Nephron (organoid): ENCODE data around the gene CEND1.

Experiments
- H3K27ac Mint-ChIP-seq, 3 experiments: 2 replicates each; pipeline ENCODE4 v1.8.0; 2020; ENCODE audit warnings: mixed read lengths in 3 of 3, mild to moderate bottlenecking in 2 of 3, moderate library complexity in 1 of 3
- H3K27me3 Mint-ChIP-seq: 2 replicates; pipeline ENCODE4 v1.8.0; 2021; ENCODE audit warnings: low read depth, mild to moderate bottlenecking, moderate library complexity, mixed read lengths
- H3K36me3 Mint-ChIP-seq: 2 replicates; pipeline ENCODE4 v1.8.0; 2020; ENCODE audit warnings: low read depth, mixed read lengths
- H3K4me1 Mint-ChIP-seq: 2 replicates; pipeline ENCODE4 v1.8.0; 2020; ENCODE audit warnings: mixed read lengths
- H3K4me3 Mint-ChIP-seq, 3 experiments: 2 replicates each; pipeline ENCODE4 v1.8.0; 2020; ENCODE audit warnings: mild to moderate bottlenecking in 3 of 3, mixed read lengths in 3 of 3, moderate library complexity in 2 of 3
- H3K9me3 Mint-ChIP-seq: 2 replicates; pipeline ENCODE4 v1.8.0; 2020; ENCODE audit warnings: mixed read lengths
- TF ChIP-seq, protein P1 (sequence below), 3 experiments: fragments of 200-600 bp; sonication (generic); IDR thresholded peaks; one replicate each; pipeline ENCODE4 v1.5.0; 2021; ENCODE audit warnings: antibody characterized with exemption in 3 of 3; ENCODE audit not compliant: unreplicated experiment in 3 of 3

Gene CEND1

DNA sequence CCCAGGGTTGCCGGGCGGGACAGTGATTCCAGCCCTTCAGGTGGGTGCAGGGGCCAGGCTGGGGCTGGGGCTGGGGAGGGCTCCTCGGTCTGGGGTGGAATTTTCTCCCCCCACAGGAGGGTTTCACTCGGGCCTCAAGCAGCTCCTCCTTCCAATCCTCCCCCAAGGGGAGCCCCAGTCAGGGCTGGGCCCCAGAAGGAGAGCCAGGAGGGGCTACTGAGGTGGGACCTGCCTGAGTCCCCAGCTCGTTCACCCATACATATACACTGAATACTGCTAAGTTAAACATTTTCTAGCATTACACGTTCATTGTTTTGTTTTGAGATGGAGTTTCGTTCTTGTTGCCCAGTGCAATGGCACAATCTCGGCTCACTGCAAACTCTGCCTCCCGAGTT is 36.3 kb upstream of the CEND1 start:
- Mint-ChIP-seq H3K4me1 (peaks cover 28% of the 10 kb centered on the region), H3K9me3 (no peaks in the 10 kb centered on the region), H3K27ac (peak overlapping the region in 2 of 3 experiments; percentile 60 to 84), H3K36me3 (peaks cover 8% of the 10 kb centered on the region), H3K27me3 (peaks cover 37% of the 10 kb centered on the region), H3K4me3 (peak overlapping the region; percentile 71 to 78 (median 71))
- TF ChIP-seq, protein P1, sequence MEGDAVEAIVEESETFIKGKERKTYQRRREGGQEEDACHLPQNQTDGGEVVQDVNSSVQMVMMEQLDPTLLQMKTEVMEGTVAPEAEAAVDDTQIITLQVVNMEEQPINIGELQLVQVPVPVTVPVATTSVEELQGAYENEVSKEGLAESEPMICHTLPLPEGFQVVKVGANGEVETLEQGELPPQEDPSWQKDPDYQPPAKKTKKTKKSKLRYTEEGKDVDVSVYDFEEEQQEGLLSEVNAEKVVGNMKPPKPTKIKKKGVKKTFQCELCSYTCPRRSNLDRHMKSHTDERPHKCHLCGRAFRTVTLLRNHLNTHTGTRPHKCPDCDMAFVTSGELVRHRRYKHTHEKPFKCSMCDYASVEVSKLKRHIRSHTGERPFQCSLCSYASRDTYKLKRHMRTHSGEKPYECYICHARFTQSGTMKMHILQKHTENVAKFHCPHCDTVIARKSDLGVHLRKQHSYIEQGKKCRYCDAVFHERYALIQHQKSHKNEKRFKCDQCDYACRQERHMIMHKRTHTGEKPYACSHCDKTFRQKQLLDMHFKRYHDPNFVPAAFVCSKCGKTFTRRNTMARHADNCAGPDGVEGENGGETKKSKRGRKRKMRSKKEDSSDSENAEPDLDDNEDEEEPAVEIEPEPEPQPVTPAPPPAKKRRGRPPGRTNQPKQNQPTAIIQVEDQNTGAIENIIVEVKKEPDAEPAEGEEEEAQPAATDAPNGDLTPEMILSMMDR (IDR thresholded peaks at IDR 0.05; ENCODE audit: unreplicated experiment in 3 of 3) = no peak

GRCh38 chr11:825366-826226 is 35.7 kb upstream of the CEND1 start:
- TF ChIP-seq, protein P1 (IDR thresholded peaks at IDR 0.05; ENCODE audit: unreplicated experiment in 3 of 3) = no peak
- Mint-ChIP-seq H3K4me3 (peak overlapping the region; percentile 34 to 46 (median 44)), H3K27ac (no peak overlapping the region), H3K4me1 (peaks cover 27% of the 10 kb centered on the region), H3K27me3 (peaks cover 34% of the 10 kb centered on the region), H3K36me3 (peaks cover 8% of the 10 kb centered on the region), H3K9me3 (no peaks in the 10 kb centered on the region)

DNA sequence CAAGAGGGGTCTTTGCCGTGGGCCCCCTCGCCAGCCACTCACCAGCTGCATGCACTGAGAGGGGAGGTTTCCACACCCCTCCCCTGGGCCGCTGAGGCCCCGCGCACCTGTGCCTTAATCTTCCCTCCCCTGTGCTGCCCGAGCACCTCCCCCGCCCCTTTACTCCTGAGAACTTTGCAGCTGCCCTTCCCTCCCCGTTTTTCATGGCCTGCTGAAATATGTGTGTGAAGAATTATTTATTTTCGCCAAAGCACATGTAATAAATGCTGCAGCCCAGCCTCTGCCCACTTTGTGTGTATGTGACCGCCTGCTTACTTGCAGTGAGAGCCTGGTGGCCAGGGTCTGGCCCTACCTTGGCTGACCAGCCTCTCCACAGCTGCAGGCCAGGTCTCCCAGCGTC is 35.1 kb upstream of the CEND1 start:
- H3K27ac Mint-ChIP-seq = no peak overlapping the region
- peaks cover 27% of the 10 kb centered on the region for H3K4me1 Mint-ChIP-seq
- peaks cover 8% of the 10 kb centered on the region for H3K36me3 Mint-ChIP-seq
- H3K9me3 Mint-ChIP-seq = no peaks in the 10 kb centered on the region
- TF ChIP-seq, protein P1 (IDR thresholded peaks at IDR 0.05; ENCODE audit: unreplicated experiment in 3 of 3) = no peak
- H3K4me3 Mint-ChIP-seq = peak overlapping the region; percentile 10 to 46 (median 34)
- peaks cover 34% of the 10 kb centered on the region for H3K27me3 Mint-ChIP-seq

GRCh38 chr11:824292-824880 is 34.5 kb upstream of the CEND1 start:
- TF ChIP-seq, protein P1 (IDR thresholded peaks at IDR 0.05; ENCODE audit: unreplicated experiment in 3 of 3) = no peak
- H3K9me3 Mint-ChIP-seq = no peaks in the 10 kb centered on the region
- peaks cover 31% of the 10 kb centered on the region for H3K27me3 Mint-ChIP-seq
- peaks cover 8% of the 10 kb centered on the region for H3K36me3 Mint-ChIP-seq
- H3K27ac Mint-ChIP-seq = no peak overlapping the region
- no peak overlapping the region for H3K4me3 Mint-ChIP-seq
- H3K4me1 Mint-ChIP-seq = peaks cover 24% of the 10 kb centered on the region

GRCh38 chr11:823441-824291 is 33.8 kb upstream of the CEND1 start:
- Mint-ChIP-seq H3K36me3 (peaks cover 8% of the 10 kb centered on the region), H3K4me1 (peaks cover 18% of the 10 kb centered on the region), H3K27ac (no peak overlapping the region), H3K4me3 (no peak overlapping the region), H3K9me3 (no peaks in the 10 kb centered on the region), H3K27me3 (peaks cover 24% of the 10 kb centered on the region)
- TF ChIP-seq, protein P1 (IDR thresholded peaks at IDR 0.05; ENCODE audit: unreplicated experiment in 3 of 3) = no peak
